ENCODE data around the gene NAV2. TPM values are rescaled to one million over a fixed set of nuclear protein-coding genes. Genes with fewer than 3 reads are reported as not detected.

The NAV2 gene
- total and polyA plus RNA-seq, 2 experiments from 2014 or later, result 26.0 to 45.0 TPM

DNA sequence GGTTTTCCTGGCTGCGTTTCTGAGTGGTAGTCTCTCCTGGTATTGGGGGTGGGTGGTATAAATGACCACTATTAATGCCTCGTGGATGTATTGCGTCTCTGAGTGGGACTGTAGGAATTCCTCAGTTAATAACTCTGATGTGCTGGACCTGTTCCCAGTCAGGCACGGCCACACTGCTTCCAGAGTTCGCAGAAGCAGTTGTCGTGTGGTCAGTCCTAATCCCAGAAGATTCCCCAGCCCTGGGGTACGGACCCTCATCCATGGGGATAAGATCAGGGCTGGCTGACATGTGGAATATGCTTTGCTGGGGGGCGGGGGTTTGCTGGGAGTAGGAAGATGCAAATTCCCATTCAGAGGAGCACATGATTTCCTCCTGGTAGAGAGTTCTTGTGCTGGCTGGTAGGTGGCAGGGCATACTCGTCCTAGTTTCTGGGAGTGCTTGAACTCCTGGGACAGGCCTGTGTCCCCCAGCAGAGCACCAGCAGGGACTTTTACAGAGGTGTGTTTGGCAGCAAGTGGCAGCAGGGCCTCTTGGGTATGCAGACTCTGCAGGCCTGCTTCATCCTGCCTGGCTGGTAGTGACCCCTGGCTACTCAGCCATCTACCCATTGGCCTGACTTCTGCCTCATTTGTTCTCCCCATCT is 157.4 kb downstream of the NAV2 start:
- Histone ChIP-seq H3K4me3 (no peak overlapping the region), H4K20me1 (replicated peaks; ENCODE audit: insufficient read depth) (0 out of 2 replicates have a peak, but pooled peaks cover 5% of the 10 kb centered on the region), H3F3A (replicated peaks; ENCODE audit: low read depth) (peaks cover 9% of the 10 kb centered on the region), H3K79me2 (replicated peaks; ENCODE audit: insufficient read depth) (peaks cover 23% of the 10 kb centered on the region), H3K36me3 (ENCODE audit: insufficient read depth) (no peaks in the 10 kb centered on the region), H3K27ac (ENCODE audit: low read depth) (no peak overlapping the region), H3K4me2 (no peak overlapping the region), H3K27me3 (ENCODE audit: insufficient read depth) (no peaks in the 10 kb centered on the region), H3K4me1 (ENCODE audit: insufficient read depth) (peaks cover 65% of the 10 kb centered on the region), H3K9me2 (ENCODE audit: insufficient read depth) (peaks cover 8% of the 10 kb centered on the region; the same call in 1 of the 2 replicates), H2AFZ (no peak overlapping the region)
- Mint-ChIP-seq H3K36me3 (ENCODE audit: low read depth) (peaks cover 25% of the 10 kb centered on the region), H3K27ac (no peak overlapping the region), H3K9me3 (no peaks in the 10 kb centered on the region), H3K4me3 (no peak overlapping the region), H3K27me3 (ENCODE audit: insufficient read depth, low read depth, poor library complexity) (peaks cover 7% of the 10 kb centered on the region), H3K4me1 (peaks cover 82% of the 10 kb centered on the region)
- no peak for ATAC-seq
- no peak for TF ChIP-seq ZNF114 (CRISPR knock-in tag; IDR thresholded peaks at IDR 0.05)
- no peak for TF ChIP-seq EZH2phosphoT487 (IDR thresholded peaks at IDR 0.05; ENCODE audit: unreplicated experiment)
- no peak for TF ChIP-seq EZH2 (IDR thresholded peaks at IDR 0.05; ENCODE audit: low read depth, unreplicated experiment)
- TF ChIP-seq CTCF (conservative IDR thresholded peaks at IDR 0.05; ENCODE audit: low read depth in 2 of 2), result no peak
- TF ChIP-seq NANOG (IDR thresholded peaks at IDR 0.05; ENCODE audit: borderline replicate concordance), result no peak
- TF ChIP-seq, protein P1, sequence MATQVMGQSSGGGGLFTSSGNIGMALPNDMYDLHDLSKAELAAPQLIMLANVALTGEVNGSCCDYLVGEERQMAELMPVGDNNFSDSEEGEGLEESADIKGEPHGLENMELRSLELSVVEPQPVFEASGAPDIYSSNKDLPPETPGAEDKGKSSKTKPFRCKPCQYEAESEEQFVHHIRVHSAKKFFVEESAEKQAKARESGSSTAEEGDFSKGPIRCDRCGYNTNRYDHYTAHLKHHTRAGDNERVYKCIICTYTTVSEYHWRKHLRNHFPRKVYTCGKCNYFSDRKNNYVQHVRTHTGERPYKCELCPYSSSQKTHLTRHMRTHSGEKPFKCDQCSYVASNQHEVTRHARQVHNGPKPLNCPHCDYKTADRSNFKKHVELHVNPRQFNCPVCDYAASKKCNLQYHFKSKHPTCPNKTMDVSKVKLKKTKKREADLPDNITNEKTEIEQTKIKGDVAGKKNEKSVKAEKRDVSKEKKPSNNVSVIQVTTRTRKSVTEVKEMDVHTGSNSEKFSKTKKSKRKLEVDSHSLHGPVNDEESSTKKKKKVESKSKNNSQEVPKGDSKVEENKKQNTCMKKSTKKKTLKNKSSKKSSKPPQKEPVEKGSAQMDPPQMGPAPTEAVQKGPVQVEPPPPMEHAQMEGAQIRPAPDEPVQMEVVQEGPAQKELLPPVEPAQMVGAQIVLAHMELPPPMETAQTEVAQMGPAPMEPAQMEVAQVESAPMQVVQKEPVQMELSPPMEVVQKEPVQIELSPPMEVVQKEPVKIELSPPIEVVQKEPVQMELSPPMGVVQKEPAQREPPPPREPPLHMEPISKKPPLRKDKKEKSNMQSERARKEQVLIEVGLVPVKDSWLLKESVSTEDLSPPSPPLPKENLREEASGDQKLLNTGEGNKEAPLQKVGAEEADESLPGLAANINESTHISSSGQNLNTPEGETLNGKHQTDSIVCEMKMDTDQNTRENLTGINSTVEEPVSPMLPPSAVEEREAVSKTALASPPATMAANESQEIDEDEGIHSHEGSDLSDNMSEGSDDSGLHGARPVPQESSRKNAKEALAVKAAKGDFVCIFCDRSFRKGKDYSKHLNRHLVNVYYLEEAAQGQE (IDR thresholded peaks at IDR 0.05; ENCODE audit: unreplicated experiment), result no peak
- TF ChIP-seq ETS1 (IDR thresholded peaks at IDR 0.05), result no peak
- TF ChIP-seq ZNF331 (CRISPR knock-in tag; IDR thresholded peaks at IDR 0.05; ENCODE audit: low read depth), result no peak
- no peak for TF ChIP-seq POLR2AphosphoS5 (IDR thresholded peaks at IDR 0.05; ENCODE audit: low read depth)
- no peak for TF ChIP-seq JUNB (IDR thresholded peaks at IDR 0.05; ENCODE audit: unreplicated experiment)
- TF ChIP-seq STAT1 (IDR thresholded peaks at IDR 0.05; ENCODE audit: unreplicated experiment), result no peak
- no peak for TF ChIP-seq CREB1 (CRISPR knock-in tag; IDR thresholded peaks at IDR 0.05; ENCODE audit: low read depth)
- TF ChIP-seq, protein P2, sequence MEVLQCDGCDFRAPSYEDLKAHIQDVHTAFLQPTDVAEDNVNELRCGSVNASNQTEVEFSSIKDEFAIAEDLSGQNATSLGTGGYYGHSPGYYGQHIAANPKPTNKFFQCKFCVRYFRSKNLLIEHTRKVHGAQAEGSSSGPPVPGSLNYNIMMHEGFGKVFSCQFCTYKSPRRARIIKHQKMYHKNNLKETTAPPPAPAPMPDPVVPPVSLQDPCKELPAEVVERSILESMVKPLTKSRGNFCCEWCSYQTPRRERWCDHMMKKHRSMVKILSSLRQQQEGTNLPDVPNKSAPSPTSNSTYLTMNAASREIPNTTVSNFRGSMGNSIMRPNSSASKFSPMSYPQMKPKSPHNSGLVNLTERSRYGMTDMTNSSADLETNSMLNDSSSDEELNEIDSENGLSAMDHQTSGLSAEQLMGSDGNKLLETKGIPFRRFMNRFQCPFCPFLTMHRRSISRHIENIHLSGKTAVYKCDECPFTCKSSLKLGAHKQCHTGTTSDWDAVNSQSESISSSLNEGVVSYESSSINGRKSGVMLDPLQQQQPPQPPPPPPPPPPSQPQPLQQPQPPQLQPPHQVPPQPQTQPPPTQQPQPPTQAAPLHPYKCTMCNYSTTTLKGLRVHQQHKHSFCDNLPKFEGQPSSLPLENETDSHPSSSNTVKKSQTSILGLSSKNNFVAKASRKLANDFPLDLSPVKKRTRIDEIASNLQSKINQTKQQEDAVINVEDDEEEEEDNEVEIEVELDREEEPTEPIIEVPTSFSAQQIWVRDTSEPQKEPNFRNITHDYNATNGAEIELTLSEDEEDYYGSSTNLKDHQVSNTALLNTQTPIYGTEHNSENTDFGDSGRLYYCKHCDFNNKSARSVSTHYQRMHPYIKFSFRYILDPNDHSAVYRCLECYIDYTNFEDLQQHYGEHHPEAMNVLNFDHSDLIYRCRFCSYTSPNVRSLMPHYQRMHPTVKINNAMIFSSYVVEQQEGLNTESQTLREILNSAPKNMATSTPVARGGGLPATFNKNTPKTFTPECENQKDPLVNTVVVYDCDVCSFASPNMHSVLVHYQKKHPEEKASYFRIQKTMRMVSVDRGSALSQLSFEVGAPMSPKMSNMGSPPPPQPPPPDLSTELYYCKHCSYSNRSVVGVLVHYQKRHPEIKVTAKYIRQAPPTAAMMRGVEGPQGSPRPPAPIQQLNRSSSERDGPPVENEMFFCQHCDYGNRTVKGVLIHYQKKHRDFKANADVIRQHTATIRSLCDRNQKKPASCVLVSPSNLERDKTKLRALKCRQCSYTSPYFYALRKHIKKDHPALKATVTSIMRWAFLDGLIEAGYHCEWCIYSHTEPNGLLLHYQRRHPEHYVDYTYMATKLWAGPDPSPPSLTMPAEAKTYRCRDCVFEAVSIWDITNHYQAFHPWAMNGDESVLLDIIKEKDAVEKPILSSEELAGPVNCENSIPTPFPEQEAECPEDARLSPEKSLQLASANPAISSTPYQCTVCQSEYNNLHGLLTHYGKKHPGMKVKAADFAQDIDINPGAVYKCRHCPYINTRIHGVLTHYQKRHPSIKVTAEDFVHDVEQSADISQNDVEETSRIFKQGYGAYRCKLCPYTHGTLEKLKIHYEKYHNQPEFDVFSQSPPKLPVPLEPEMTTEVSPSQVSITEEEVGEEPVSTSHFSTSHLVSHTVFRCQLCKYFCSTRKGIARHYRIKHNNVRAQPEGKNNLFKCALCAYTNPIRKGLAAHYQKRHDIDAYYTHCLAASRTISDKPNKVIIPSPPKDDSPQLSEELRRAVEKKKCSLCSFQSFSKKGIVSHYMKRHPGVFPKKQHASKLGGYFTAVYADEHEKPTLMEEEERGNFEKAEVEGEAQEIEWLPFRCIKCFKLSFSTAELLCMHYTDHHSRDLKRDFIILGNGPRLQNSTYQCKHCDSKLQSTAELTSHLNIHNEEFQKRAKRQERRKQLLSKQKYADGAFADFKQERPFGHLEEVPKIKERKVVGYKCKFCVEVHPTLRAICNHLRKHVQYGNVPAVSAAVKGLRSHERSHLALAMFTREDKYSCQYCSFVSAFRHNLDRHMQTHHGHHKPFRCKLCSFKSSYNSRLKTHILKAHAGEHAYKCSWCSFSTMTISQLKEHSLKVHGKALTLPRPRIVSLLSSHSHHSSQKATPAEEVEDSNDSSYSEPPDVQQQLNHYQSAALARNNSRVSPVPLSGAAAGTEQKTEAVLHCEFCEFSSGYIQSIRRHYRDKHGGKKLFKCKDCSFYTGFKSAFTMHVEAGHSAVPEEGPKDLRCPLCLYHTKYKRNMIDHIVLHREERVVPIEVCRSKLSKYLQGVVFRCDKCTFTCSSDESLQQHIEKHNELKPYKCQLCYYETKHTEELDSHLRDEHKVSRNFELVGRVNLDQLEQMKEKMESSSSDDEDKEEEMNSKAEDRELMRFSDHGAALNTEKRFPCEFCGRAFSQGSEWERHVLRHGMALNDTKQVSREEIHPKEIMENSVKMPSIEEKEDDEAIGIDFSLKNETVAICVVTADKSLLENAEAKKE (CRISPR knock-in tag; IDR thresholded peaks at IDR 0.05), result no peak
- no peak for DNase-seq (ENCODE audit: low spot score)

Measured in GM23338 (cell line).